ENCODE measurements around the gene DPH1. TPM values are rescaled to one million over a fixed set of nuclear protein-coding genes. Genes with fewer than 3 reads are reported as not detected.
A peak's percentile ranks its signal among the peaks of the same experiment; 100 is the strongest.

The DPH1 gene
- total RNA-seq, 8 experiments from 2014 or later: 15.3 to 113 (median 29.0) TPM

- H3K27ac ChIP-seq: peak overlapping the region in 1 of 2 donors; percentile 46
- H3K4me3 ChIP-seq: peak overlapping the region; percentile 39 to 68 (median 54)
- 0 to 7% (median 1%) methylated on average over 1 to 18 of the region's 73 CpGs; no CpG with 5 or more reads in 6 of the 10 experiments for WGBS, 10 experiments
- peaks cover 27 to 35% of the 10 kb centered on the region in 2 donors for H3K4me1 ChIP-seq (replicated peaks in 1 of 2)
- peak; percentile 2 to 14 (median 8) for ATAC-seq (replicated peaks in 6 of 8)
- in situ Hi-C loops (cut with MboI; ENCODE audit: low pct_unique_long_range_greater_than_20kb in 2 of 9, low sequenced_read_pairs in 9 of 9, unreplicated experiment in 9 of 9): loop anchor here (5.0 to 25.0 kb wide), 5 partner anchors 110 to 312 kb away; partner anchors contain the start of genes TLCD2 (in 4 of the 9) and WDR81 (in 4 of the 9)
These were observed 5.3 kb upstream of the DPH1 start for GRCh38 chr17:2024572-2025219.

- Histone ChIP-seq H3K4me1 (replicated peaks in 1 of 2) (peaks cover 28 to 32% of the 10 kb centered on the region in 2 donors), H3K4me3 (peak within 1 kb of the TSS; percentile 39 to 68 (median 54)), H3K27ac (peak within 1 kb of the TSS; percentile 57 to 58)
- no CpG with 5 or more reads among the region's 47 CpGs for WGBS, 10 experiments
- in situ Hi-C loops (cut with MboI; ENCODE audit: low pct_unique_long_range_greater_than_20kb in 2 of 9, low sequenced_read_pairs in 9 of 9, unreplicated experiment in 9 of 9): loop anchor here (5.0 to 25.0 kb wide), 5 partner anchors 110 to 313 kb away; partner anchors contain the start of genes TLCD2 (in 4 of the 9) and WDR81 (in 4 of the 9)
- ATAC-seq (replicated peaks in 6 of 8): peak; percentile 45 to 67 (median 56)
These were observed 4.7 kb upstream of the DPH1 start, which contains the start of gene RTN4RL1 for GRCh38 chr17:2025220-2025621. Gene RTN4RL1, minus strand, starts transcription at chr17:2025334. Its CDS starts 469 bp downstream, at chr17:2024865.

- in situ Hi-C loops (cut with MboI; ENCODE audit: low pct_unique_long_range_greater_than_20kb in 2 of 9, low sequenced_read_pairs in 9 of 9, unreplicated experiment in 9 of 9): loop anchor here (5.0 to 25.0 kb wide), 5 partner anchors 111 to 313 kb away; partner anchors contain the start of genes TLCD2 (in 4 of the 9) and WDR81 (in 4 of the 9)
- H3K4me3 ChIP-seq: peak overlapping the region; percentile 39 to 68 (median 54)
- 11 to 33% (median 20%) methylated on average over 1 to 3 of the region's 55 CpGs; no CpG with 5 or more reads in 7 of the 10 experiments for WGBS, 10 experiments
- peak overlapping the region; percentile 57 to 58 for H3K27ac ChIP-seq
- peaks cover 26 to 27% of the 10 kb centered on the region in 2 donors for H3K4me1 ChIP-seq (replicated peaks in 1 of 2)
- peak; percentile 15 to 39 (median 28) for ATAC-seq (replicated peaks in 6 of 8)
These were observed 4.2 kb upstream of the DPH1 start for GRCh38 chr17:2025622-2026309.

- no peak overlapping the region for H3K27ac ChIP-seq
- H3K4me3 ChIP-seq: no peak overlapping the region
- ATAC-seq (replicated peaks in 6 of 8): no peak
- 40 to 92% (median 67%) methylated on average over 1 to 4 of the region's 11 CpGs; no CpG with 5 or more reads in 3 of the 10 experiments for WGBS, 10 experiments
- peaks cover 21 to 29% of the 10 kb centered on the region in 2 donors for H3K4me1 ChIP-seq (replicated peaks in 1 of 2)
- in situ Hi-C loops (cut with MboI; ENCODE audit: low pct_unique_long_range_greater_than_20kb in 2 of 9, low sequenced_read_pairs in 9 of 9, unreplicated experiment in 9 of 9): loop anchor here (5.0 to 25.0 kb wide), 5 partner anchors 113 to 315 kb away; partner anchors contain the start of genes TLCD2 (in 4 of the 9) and WDR81 (in 4 of the 9)
These were observed 2.3 kb upstream of the DPH1 start for GRCh38 chr17:2027528-2028233.

- ATAC-seq (replicated peaks in 6 of 8): no peak
- in situ Hi-C loops (cut with MboI; ENCODE audit: low pct_unique_long_range_greater_than_20kb in 2 of 9, low sequenced_read_pairs in 9 of 9, unreplicated experiment in 9 of 9): loop anchor here (5.0 to 25.0 kb wide), 5 partner anchors 113 to 316 kb away; partner anchors contain the start of genes TLCD2 (in 4 of the 9) and WDR81 (in 4 of the 9)
- WGBS, 10 experiments: 79 to 83% methylated on average over 1 to 3 of the region's 5 CpGs; no CpG with 5 or more reads in 8 of the 10 experiments
- Histone ChIP-seq H3K27ac (no peak overlapping the region), H3K4me1 (replicated peaks in 1 of 2) (peaks cover 16 to 23% of the 10 kb centered on the region in 2 donors), H3K4me3 (no peak overlapping the region)
These were observed 1.7 kb upstream of the DPH1 start for GRCh38 chr17:2028234-2028614.

- WGBS, 10 experiments: 0 to 100% (median 100%) methylated on average over 1 of the region's 6 CpGs; no CpG with 5 or more reads in 7 of the 10 experiments
- no peak overlapping the region for H3K27ac ChIP-seq
- in situ Hi-C loops (cut with MboI; ENCODE audit: low pct_unique_long_range_greater_than_20kb in 2 of 9, low sequenced_read_pairs in 9 of 9, unreplicated experiment in 9 of 9): loop anchor here (5.0 to 25.0 kb wide), 5 partner anchors 114 to 316 kb away; partner anchors contain the start of genes TLCD2 (in 4 of the 9) and WDR81 (in 4 of the 9)
- ATAC-seq (replicated peaks in 6 of 8): no peak
- no peak overlapping the region for H3K4me3 ChIP-seq
- H3K4me1 ChIP-seq (replicated peaks in 1 of 2): peaks cover 13 to 21% of the 10 kb centered on the region in 2 donors
These were observed 1.2 kb upstream of the DPH1 start for GRCh38 chr17:2028737-2029136.

GRCh38 chr17:2030779-2031163, 818 bp downstream of the DPH1 start:
- H3K27ac ChIP-seq: peak overlapping the region; percentile 65 to 71
- peak overlapping the region; percentile 81 to 99 (median 87) for H3K4me3 ChIP-seq
- ATAC-seq (replicated peaks in 6 of 8): peak in 3 of 8 experiments; percentile 34 to 47 (median 42)
- H3K4me1 ChIP-seq (replicated peaks in 1 of 2): peaks cover 16 to 23% of the 10 kb centered on the region in 2 donors
- 0 to 60% (median 13%) methylated on average over 1 to 7 of the region's 10 CpGs; no CpG with 5 or more reads in 2 of the 10 experiments for WGBS, 10 experiments
- in situ Hi-C loops (cut with MboI; ENCODE audit: low pct_unique_long_range_greater_than_20kb in 2 of 9, low sequenced_read_pairs in 9 of 9, unreplicated experiment in 9 of 9): loop anchor here in 6 of 9 experiments (10.0 to 25.0 kb wide), 3 partner anchors 118 to 318 kb away; partner anchors contain the start of genes TLCD2 (in 4 of the 6) and WDR81 (in 4 of the 6)

GRCh38 chr17:2033153-2033552, 3.2 kb downstream of the DPH1 start:
- in situ Hi-C loops (cut with MboI; ENCODE audit: low pct_unique_long_range_greater_than_20kb in 2 of 9, low sequenced_read_pairs in 9 of 9, unreplicated experiment in 9 of 9): loop anchor here in 6 of 9 experiments (10.0 to 25.0 kb wide), 3 partner anchors 121 to 321 kb away; partner anchors contain the start of genes TLCD2 (in 4 of the 6) and WDR81 (in 4 of the 6)

GRCh38 chr17:2034157-2034556, 4.2 kb downstream of the DPH1 start:
- Histone ChIP-seq H3K4me1 (replicated peaks in 1 of 2) (peaks cover 9 to 17% of the 10 kb centered on the region in 2 donors), H3K4me3 (no peak overlapping the region), H3K27ac (no peak overlapping the region)
- in situ Hi-C loops (cut with MboI; ENCODE audit: low pct_unique_long_range_greater_than_20kb in 2 of 9, low sequenced_read_pairs in 9 of 9, unreplicated experiment in 9 of 9): loop anchor here in 6 of 9 experiments (10.0 to 25.0 kb wide), 3 partner anchors 122 to 322 kb away; partner anchors contain the start of genes TLCD2 (in 4 of the 6) and WDR81 (in 4 of the 6)
- WGBS, 10 experiments: no CpG with 5 or more reads among the region's 7 CpGs
- no peak for ATAC-seq (replicated peaks in 6 of 8)

More at GRCh38 chr17:2033153-2033552, 3.2 kb downstream of the DPH1 start:
- Histone ChIP-seq H3K4me3 (no peak overlapping the region), H3K27ac (no peak overlapping the region), H3K4me1 (replicated peaks in 1 of 2) (peaks cover 16 to 27% of the 10 kb centered on the region in 2 donors)
- WGBS, 10 experiments: 60 to 100% (median 85%) methylated on average over 1 to 7 of the region's 7 CpGs; no CpG with 5 or more reads in 2 of the 10 experiments
- no peak for ATAC-seq (replicated peaks in 6 of 8)

- peak in 1 of 8 experiments; percentile 6 for ATAC-seq (replicated peaks in 6 of 8)
- Histone ChIP-seq H3K4me3 (no peak overlapping the region), H3K27ac (no peak overlapping the region), H3K4me1 (replicated peaks in 1 of 2) (peaks cover 7 to 17% of the 10 kb centered on the region in 2 donors)
- in situ Hi-C loops (cut with MboI; ENCODE audit: low pct_unique_long_range_greater_than_20kb in 2 of 9, low sequenced_read_pairs in 9 of 9, unreplicated experiment in 9 of 9): loop anchor here in 6 of 9 experiments (10.0 to 25.0 kb wide), 3 partner anchors 123 to 323 kb away; partner anchors contain the start of genes TLCD2 (in 4 of the 6) and WDR81 (in 4 of the 6)
- WGBS, 10 experiments: no CpG with 5 or more reads among the region's 9 CpGs
These were observed 5.0 kb downstream of the DPH1 start for GRCh38 chr17:2034806-2035540.
